HG03460 (cell line): ENCODE data around the gene KDM6B.

ENCODE experiments used
- ATAC-seq: cut with Tn5 transposase; IDR thresholded peaks from one replicate; pipeline ENCODE4 v1.9.1; 2021; ENCODE audit not compliant: unreplicated experiment

Gene KDM6B

DNA sequence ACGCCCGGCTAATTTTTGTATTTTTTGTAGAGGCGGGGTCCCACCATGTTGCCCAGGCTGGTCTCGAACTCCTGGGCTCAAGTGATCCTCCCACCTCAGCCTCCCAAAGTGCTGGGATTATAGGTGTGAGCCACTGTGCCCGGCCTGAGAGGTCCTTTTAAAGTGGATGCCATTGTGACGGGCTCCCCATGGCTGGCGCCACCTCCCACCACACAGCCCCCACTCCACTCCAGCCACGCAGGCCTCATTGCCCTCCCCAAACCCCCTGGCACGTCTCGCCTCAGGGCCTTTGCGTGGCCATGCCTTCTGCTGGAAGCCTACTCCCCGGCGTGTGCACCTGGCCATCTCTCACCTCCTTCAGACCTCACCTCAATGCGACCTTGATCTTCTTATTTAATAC lies 11.9 kb upstream of the KDM6B start:
- ATAC-seq: no peak

DNA sequence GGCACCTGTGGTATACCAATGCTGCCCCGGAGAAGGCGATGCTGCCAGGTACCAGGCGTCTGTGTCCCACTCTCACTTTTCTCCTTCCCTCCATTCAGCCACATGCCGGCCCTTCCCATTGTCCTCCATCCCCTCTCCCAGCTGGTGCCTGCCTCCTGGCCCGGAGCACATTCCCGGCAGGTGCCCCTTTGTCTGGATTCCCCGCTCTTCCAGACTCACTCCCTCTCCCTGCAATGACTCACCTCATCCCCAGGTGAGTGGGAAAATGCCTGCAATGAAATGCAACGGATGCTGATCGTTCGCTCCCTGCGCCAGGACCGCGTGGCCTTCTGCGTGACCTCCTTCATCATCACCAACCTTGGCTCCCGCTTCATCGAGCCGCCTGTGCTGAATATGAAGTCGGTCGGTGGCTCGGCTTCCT lies 10.4 kb upstream of the KDM6B start:
- ATAC-seq: no peak

- ATAC-seq: no peak
Measured at GRCh38 chr17:7824021-7824924, 9.7 kb upstream of the KDM6B start.

- no peak for ATAC-seq
Measured at GRCh38 chr17:7825206-7825990, 8.6 kb upstream of the KDM6B start.

DNA sequence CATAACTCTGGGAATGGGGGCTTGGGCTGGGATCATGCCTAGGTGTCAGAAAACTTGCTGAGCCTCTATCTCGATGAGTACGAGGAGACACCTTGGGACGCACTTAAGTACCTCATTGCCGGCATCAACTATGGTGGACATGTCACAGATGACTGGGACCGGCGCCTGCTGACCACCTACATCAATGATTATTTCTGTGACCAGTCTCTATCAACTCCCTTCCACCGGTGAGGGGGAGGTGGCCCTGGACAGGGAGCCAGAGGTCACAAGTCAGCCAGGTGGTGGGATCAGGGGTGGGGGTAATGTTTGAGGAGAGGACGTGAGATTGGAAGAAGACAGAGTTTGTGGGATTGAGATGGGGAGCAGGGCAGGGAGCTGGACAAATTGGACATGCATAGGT lies 3.4 kb upstream of the KDM6B start:
- no peak for ATAC-seq

DNA sequence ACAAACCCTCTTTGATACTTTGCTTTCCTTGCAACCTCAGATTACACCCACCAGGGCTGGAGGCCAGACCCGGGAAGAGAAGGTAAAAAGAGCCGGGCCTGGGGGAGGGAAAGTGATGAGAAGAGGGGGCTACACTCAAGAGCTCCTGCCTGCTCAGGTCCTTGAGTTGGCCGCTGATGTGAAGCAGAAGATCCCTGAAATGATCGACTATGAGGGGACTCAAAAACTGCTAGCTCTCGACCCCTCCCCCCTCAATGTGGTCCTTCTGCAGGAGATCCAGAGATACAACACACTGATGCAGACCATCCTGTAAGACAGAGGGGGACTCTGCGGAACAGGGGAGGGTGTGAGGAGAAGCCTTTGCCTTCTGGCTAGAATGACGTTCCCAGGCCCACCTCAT lies 2.8 kb upstream of the KDM6B start:
- no peak for ATAC-seq

DNA sequence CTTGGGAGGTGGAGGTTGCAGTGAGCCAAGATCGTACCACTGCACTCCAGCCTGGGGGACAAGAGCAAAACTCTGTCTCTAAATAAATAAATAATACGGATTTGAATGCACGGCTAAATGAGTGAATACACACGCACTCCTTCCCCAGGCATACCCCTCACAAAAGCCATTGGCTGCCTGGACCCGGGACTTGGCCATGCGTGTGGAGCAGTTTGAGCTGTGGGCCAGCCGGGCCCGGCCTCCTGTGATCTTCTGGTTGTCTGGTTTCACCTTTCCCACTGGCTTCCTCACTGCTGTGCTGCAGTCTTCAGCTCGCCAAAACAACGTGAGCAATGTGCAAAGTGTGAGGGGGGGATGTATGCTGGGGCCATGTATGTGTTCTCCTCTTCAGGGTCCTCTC lies 1.6 kb upstream of the KDM6B start:
- no peak for ATAC-seq

DNA sequence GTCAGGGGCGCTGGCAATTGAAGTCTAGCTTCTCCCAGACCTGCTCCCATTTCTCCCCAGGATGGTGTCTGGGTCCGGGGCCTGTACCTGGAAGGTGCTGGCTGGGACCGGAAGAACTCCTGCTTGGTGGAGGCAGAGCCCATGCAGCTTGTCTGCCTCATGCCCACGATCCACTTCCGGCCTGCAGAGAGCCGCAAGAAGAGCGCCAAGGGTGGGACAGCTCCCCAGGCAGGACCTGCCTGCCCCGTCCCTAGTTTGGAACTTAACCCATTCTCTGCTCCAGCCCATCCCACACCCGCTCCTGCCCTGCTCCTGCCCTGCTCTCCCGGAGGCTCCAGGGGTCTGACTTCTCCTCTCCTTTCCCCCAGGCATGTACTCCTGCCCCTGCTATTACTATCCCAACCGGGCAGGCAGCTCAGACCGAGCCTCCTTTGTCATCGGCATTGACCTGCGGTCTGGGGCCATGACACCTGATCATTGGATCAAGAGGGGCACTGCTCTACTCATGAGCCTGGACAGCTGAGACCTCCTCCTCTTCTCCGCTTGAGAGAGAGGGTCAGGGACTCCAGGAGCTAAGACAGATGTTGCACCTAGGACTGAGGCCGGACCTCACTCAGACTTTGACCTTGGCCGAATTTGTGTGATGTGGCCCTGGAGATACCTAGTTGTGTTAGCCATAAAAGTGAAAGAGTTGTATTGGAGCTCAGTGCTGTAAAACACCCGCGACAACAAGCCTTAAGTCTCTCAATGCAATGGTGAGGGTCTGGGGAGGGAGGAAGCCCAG lies 814 bp upstream of the KDM6B start:
- ATAC-seq: no peak

DNA sequence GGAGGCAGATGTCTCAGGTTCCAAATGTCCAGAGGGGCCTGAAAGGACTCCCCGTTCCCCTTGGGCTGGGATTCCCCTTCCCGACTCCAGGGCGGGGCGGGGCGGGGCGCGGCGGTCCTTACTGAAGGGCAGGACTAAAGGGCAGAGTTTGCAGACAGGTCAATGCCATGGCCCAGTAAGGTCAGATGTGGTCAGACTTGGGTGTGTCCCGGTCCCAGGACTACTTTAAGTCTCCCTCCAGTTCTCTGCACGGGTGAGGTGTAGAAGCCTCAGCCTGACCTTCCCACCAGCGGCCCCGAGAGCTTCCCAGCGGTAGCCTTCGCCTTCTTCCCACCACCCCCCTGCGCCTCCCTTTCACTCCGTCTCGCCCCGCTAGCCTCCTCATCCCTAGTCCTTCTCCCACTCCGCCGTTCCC lies 532 bp downstream of the KDM6B start:
- no peak for ATAC-seq

DNA sequence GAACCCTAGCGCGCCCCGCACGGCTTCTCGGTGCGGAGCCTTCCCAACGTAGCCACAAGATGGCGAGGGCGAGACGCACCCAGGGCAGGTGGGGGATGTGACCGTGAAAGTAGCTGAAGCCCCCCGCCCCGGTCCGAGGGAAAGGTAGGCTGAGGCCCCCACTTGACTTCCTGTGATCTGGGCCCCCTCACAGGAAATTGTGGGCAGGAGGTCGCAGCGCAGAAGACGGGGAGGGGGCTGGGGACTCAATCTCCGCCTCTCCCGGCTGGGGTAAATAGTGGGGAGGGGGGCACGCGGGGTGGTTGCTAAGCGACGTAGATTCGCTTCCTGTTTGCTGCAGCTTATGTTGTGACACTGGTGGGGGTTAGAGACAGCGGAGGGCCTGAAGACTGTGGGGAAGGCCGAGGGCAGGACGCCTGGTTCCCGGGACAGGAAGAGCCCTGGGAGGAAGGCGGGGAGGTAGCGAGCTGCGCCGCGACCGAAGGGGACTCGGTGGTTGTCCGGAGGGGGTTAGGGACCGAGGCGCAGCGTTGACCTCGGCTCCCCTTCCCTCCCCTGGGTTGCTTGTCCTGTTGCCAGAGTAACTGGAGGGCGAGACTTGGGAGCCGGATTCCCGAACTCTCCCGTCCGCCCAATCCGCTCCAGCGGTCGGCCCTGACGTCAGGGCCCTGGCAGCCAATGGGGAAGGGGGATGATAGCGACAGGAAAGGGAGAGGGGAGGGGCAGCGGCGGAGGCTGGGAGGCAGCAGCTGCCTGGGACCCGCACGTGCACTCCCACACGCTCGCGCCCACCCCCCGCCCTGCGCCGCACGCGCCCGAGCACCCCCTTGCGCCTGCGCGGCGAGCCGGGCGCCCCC lies 1.2 kb downstream of the KDM6B start:
- ATAC-seq: peak; percentile 35

GRCh38 chr17:7835814-7836595 lies 2.0 kb downstream of the KDM6B start:
- peak; percentile 27 for ATAC-seq

DNA sequence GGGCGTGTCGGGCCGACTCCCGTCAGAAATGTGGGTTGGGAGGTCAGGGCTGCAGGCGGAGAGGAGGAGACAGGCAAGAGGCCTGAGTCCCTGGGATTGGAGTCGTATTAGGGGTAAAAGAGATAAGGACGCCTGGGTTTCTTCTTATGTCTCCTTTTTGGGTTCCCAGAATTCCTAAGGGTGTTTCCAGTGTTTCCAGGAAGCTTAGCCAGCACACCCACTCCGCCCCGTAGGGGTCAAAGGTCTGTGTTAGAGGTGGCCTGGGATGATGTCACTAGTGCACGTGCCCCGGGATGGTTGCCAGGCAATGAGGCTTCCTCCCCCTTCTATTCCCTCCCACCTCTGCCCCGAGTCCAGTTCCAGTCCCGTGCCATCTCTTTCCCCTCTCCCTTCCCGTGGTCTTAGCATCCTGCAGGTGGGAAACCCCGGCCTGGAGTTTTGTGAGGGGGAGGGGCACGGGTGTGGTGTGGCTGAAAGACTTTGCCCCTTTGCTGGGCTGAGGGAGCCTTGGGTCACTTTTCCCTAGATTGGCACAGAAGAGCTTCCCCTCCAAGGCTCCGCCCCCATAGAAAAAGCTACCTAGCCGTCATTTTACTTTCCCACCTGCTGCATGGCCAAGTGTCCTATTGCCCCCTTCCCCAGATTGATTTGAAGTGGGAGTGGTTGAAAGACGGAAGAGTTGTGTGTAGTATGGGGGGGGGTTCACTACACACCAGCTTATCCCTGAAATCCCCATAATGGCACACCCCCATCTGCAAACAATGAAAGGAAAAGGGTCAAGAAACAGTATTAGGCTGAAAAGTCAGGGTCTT lies 2.8 kb downstream of the KDM6B start:
- ATAC-seq: no peak

GRCh38 chr17:7837408-7838088 lies 3.5 kb downstream of the KDM6B start:
- ATAC-seq: no peak

DNA sequence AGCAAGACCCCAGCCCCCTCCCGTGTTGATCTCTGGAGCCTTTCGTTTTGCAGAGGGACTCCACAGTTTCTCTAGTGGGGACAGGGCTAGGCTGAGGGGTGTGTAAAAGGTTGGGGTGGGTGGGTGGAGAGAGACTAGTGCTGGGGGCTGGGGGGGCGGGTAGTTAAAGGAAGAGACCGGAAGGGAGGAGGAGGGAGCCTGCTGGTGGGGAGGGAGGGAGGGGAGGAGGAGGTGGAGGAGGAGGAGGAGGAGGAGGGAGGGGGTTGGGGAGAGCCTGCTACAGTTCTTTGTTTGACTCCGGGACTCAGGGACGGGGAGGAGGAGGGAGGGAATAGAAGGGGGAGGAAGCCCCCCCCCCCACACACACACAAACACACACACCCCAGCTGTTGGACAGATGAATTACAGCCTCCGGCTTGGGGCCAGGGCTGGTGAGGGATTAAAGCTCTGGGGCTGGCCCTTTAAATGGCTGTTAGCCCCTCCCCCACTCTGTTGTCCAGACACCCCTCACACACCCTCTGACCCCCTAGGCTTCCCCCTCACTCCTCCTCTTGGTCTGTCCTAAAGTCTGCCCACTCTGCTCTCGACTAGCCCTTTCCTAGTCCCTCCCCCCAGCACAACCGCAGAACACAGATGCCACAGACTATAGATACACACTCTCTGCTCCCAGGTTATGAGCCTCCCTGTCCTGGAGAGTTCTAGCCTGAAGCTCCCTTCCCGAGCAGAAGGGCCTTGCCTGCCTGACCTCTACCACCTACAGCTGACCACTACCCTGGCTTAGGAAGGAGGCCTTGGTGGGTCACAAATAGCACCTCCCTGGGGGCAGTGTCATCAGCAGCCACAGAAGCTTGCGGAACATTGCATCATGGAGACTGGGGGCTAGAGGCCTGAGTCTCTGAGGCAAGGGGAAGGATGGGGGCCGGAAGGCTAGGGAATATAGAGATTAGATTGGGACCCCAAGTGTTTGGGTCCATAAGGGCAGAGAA lies 4.4 kb downstream of the KDM6B start:
- no peak for ATAC-seq

- no peak for ATAC-seq
Measured at GRCh38 chr17:7839190-7839875, 5.3 kb downstream of the KDM6B start.

DNA sequence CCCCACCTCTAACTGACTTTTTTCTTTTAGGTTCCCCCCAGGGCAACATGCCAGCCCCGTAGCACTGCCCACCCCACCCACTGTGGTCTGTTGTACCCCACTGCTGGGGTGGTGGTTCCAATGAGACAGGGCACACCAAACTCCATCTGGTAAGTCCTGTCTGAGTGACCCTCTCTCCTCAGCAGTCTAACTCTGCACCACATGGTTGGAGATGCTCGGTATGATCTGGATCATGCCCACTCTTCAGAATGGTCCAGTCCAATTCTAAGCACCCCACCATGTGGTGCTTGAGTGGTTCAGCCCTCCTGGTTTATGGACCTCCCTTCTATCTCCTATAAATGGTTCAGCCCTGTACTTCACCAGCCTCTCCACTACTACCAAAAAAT lies 5.9 kb downstream of the KDM6B start:
- ATAC-seq: no peak

DNA sequence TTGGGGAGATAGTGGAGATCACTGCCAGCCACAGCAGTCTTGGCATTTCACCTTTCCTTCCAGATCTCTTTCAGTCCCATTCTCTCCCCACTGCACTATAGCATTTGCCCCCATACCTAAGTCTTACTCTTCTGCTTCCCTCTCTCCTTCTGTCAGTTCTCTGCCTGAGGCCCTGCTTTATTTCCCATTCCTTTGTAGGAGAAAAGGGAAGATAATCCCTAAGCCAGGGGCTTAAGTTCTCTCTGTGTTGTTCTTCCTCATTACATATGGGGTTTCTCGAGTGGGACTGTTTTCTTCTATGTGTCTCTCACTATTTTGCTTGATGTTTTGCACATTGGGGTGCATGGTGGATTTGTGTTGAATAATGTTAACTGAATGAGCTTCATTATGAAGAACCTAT lies 6.4 kb downstream of the KDM6B start:
- no peak for ATAC-seq
